ENCODE data around the gene PDE4D. TPM values are rescaled to one million over a fixed set of nuclear protein-coding genes. Genes with fewer than 3 reads are reported as not detected.
A peak's percentile ranks its signal among the peaks of the same experiment; 100 is the strongest.

Gene PDE4D
- total and polyA plus RNA-seq, 10 of the 15 experiments (the other 5 are each of a cell fraction or from before 2014, with no cell fraction given), result 0.87 to 4.1 (median 2.2) TPM

GRCh38 chr5:59661954-59662615, 231.4 kb downstream of the PDE4D start:
- ChIA-PET CTCF (interaction anchor here (0.6 to 6.7 kb wide), 11 partner anchors 10 to 474 kb away, joined by 3 to 92 read pairs (median 7); no protein-coding TSS in a partner anchor), RAD21 (ENCODE audit: unreplicated experiment) (interaction anchor here (1.6 to 4.5 kb wide), 3 partner anchors 11 to 156 kb away, joined by 4 to 98 read pairs (median 13); no protein-coding TSS in a partner anchor), SMC1A (ENCODE audit: uncharacterized antibody, unreplicated experiment) (interaction anchor here (1.6 to 8.5 kb wide), 6 partner anchors 11 to 272 kb away, joined by 3 to 103 read pairs (median 14); no protein-coding TSS in a partner anchor), POLR2A (no interaction called here)
- H3K36me3 ChIP-seq (ENCODE audit: control insufficient read depth in 2 of 2, insufficient read depth in 2 of 2, low read length in 1 of 2), result no peaks in the 10 kb centered on the region
- no peak overlapping the region; the same call in 1 of the 2 replicates for H3K27ac ChIP-seq (ENCODE audit: control insufficient read depth, insufficient read depth)
- peak overlapping the region; percentile 68 for H3K4me2 ChIP-seq (ENCODE audit: control insufficient read depth, insufficient read depth)
- H2AFZ ChIP-seq (ENCODE audit: control insufficient read depth, low read depth, low read length), result peak overlapping the region; percentile 48
- H3K9ac ChIP-seq (ENCODE audit: control insufficient read depth, insufficient read depth, low read length), result no peak overlapping the region; the same call in 1 of the 2 replicates
- intact Hi-C loops (cut with micrococcal nuclease; ENCODE audit: unreplicated experiment), result no loop called here
- DNase-seq (ENCODE audit: low read depth, low spot score) (no peak), FAIRE-seq (no peak), ATAC-seq (peak; percentile 75)
- 3% methylated on average over 4 of the region's 4 CpGs for WGBS (ENCODE audit: insufficient coverage, insufficient replicate concordance, low lambda C conversion rate, missing lambda C conversion rate)
- TF ChIP-seq NR2C2 (IDR thresholded peaks at IDR 0.05; ENCODE audit: borderline replicate concordance, control insufficient read depth, insufficient read length, low read depth) (no peak), TCF7 (IDR thresholded peaks at IDR 0.05; ENCODE audit: borderline replicate concordance) (peak; percentile 14; the same call in 1 of the 2 replicates), SMC3 (IDR thresholded peaks at IDR 0.05; ENCODE audit: borderline replicate concordance, low read length) (no peak), MEF2B (IDR thresholded peaks at IDR 0.05; ENCODE audit: partially characterized antibody, poor library complexity, severe bottlenecking) (peak; percentile 27)
- TF ChIP-seq, protein P1, sequence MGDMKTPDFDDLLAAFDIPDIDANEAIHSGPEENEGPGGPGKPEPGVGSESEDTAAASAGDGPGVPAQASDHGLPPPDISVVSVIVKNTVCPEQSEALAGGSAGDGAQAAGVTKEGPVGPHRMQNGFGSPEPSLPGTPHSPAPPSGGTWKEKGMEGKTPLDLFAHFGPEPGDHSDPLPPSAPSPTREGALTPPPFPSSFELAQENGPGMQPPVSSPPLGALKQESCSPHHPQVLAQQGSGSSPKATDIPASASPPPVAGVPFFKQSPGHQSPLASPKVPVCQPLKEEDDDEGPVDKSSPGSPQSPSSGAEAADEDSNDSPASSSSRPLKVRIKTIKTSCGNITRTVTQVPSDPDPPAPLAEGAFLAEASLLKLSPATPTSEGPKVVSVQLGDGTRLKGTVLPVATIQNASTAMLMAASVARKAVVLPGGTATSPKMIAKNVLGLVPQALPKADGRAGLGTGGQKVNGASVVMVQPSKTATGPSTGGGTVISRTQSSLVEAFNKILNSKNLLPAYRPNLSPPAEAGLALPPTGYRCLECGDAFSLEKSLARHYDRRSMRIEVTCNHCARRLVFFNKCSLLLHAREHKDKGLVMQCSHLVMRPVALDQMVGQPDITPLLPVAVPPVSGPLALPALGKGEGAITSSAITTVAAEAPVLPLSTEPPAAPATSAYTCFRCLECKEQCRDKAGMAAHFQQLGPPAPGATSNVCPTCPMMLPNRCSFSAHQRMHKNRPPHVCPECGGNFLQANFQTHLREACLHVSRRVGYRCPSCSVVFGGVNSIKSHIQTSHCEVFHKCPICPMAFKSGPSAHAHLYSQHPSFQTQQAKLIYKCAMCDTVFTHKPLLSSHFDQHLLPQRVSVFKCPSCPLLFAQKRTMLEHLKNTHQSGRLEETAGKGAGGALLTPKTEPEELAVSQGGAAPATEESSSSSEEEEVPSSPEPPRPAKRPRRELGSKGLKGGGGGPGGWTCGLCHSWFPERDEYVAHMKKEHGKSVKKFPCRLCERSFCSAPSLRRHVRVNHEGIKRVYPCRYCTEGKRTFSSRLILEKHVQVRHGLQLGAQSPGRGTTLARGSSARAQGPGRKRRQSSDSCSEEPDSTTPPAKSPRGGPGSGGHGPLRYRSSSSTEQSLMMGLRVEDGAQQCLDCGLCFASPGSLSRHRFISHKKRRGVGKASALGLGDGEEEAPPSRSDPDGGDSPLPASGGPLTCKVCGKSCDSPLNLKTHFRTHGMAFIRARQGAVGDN (IDR thresholded peaks at IDR 0.05), result peak; percentile 43; the same call in 1 of the 2 replicates
- H3K79me2 ChIP-seq (ENCODE audit: control insufficient read depth, insufficient read depth, low read length), result no peaks in the 10 kb centered on the region
- in situ Hi-C loops (cut with MboI), result loop anchor here (25.0 kb wide), 2 partner anchors 150 to 475 kb away; no protein-coding TSS in a partner anchor
- no peak overlapping the region for H3K4me3 ChIP-seq
- H3K4me1 ChIP-seq (ENCODE audit: control insufficient read depth, insufficient read depth, low read length), result no peaks in the 10 kb centered on the region
- H3K27me3 ChIP-seq (replicated peaks in 1 of 2; ENCODE audit: control insufficient read depth in 2 of 2, insufficient read depth in 2 of 2, low read length in 1 of 2), result no peaks in the 10 kb centered on the region
- H4K20me1 ChIP-seq (ENCODE audit: control insufficient read depth, insufficient read depth), result no peaks in the 10 kb centered on the region
- no TSS peak for BruUV-seq (replicated peaks)
- H3K9me3 ChIP-seq (replicated peaks; ENCODE audit: control insufficient read depth, insufficient read depth, low read length), result no peaks in the 10 kb centered on the region

Data from GM12878 (cell line).